HepG2 (cell line): ENCODE results near the gene OPRL1. TPM values are rescaled to one million over a fixed set of nuclear protein-coding genes. Genes with fewer than 3 reads are reported as not detected.

Source experiments
- AGO2 ChIP-seq: fragments of 200-400 bp; formaldehyde crosslinking; optimal IDR thresholded peaks from 2 replicates; pipeline ENCODE3; 2017; ENCODE audit warnings: mild to moderate bottlenecking, low read depth, low read length, moderate library complexity
- NFKBIZ ChIP-seq: IDR thresholded peaks from 2 replicates; pipeline ENCODE4 v1.6.1; 2018; ENCODE audit warnings: missing genetic modification reagents, missing compliant biosample characterization
- NR2F1 ChIP-seq, 2 experiments: fragments of 450-650 bp in 1 of 2; formaldehyde crosslinking in 1 of 2; IDR thresholded peaks; 2 replicates each; pipeline versions ENCODE4 v1.5.0 to v1.6.1; 2016 to 2020; ENCODE audit warnings: mild to moderate bottlenecking in 1 of 2, missing compliant biosample characterization in 1 of 2, missing genetic modification reagents in 1 of 2, moderate library complexity in 1 of 2
- NR2F6 ChIP-seq, 2 experiments: IDR thresholded peaks; 2 replicates each; pipeline ENCODE4 v1.6.1; 2016; ENCODE audit warnings: antibody characterized with exemption in 1 of 2, mild to moderate bottlenecking in 1 of 2
- SRSF1 ChIP-seq: fragments of 200-400 bp; formaldehyde crosslinking; optimal IDR thresholded peaks from 2 replicates; pipeline ENCODE3; 2017; ENCODE audit warnings: mild to moderate bottlenecking, low read depth, low read length, moderate library complexity
- TCF7 ChIP-seq: sonication (generic); IDR thresholded peaks from 2 replicates; pipeline ENCODE4 v1.6.1; 2016; ENCODE audit warnings: antibody characterized with exemption, low read depth
- ZBTB38 ChIP-seq: sonication (generic); formaldehyde crosslinking; IDR thresholded peaks from 2 replicates; pipeline ENCODE4 v1.5.1; 2020; ENCODE audit warnings: mild to moderate bottlenecking, missing genetic modification reagents
- ZBTB42 ChIP-seq: sonication (generic); formaldehyde crosslinking; IDR thresholded peaks from 2 replicates; pipeline ENCODE4 v1.5.0; 2020; ENCODE audit warnings: mild to moderate bottlenecking, missing genetic modification reagents
- ZIK1 ChIP-seq: sonication (generic); formaldehyde crosslinking; IDR thresholded peaks from 2 replicates; pipeline ENCODE4 v1.5.0; 2020; ENCODE audit warnings: mild to moderate bottlenecking, low read depth, missing genetic modification reagents, borderline replicate concordance
- ZNF615 ChIP-seq: sonication (generic); formaldehyde crosslinking; IDR thresholded peaks from 2 replicates; pipeline ENCODE4 v1.5.0; 2020; ENCODE audit warnings: mild to moderate bottlenecking, missing genetic modification reagents, borderline replicate concordance
- ZNF619 ChIP-seq: sonication (generic); formaldehyde crosslinking; IDR thresholded peaks from 2 replicates; pipeline ENCODE4 v1.4.0; 2020; ENCODE audit warnings: mild to moderate bottlenecking, missing genetic modification reagents
- ZNF780A ChIP-seq: sonication (generic); formaldehyde crosslinking; IDR thresholded peaks from 2 replicates; pipeline ENCODE4 v1.8.0; 2022; ENCODE audit warnings: mild to moderate bottlenecking, missing genetic modification reagents, moderate library complexity
- ZNF788 ChIP-seq: sonication (generic); formaldehyde crosslinking; IDR thresholded peaks from 2 replicates; pipeline ENCODE4 v1.5.0; 2020; ENCODE audit warnings: mild to moderate bottlenecking, missing genetic modification reagents, borderline replicate concordance
- polyA plus RNA-seq, 8 experiments: library from polyadenylated mRNA; depleted of rRNA in 3 of 8; stranded (reverse) in 7 of 8; unstranded in 1 of 8; fragments of >200 nt; fragmentation: Illumina TruSeq in 4 of 8; extraction: Trizol in 4 of 8; gene quantifications; 2 replicates each; pipeline versions ENCODE4 v1.2.1 to v1.2.3, GENCODE V29; 2011 to 2016; ENCODE audit warnings: low read depth in 4 of 8, missing spikeins in 1 of 8, mixed read lengths in 1 of 8; ENCODE audit not compliant: insufficient read depth in 1 of 8
- total RNA-seq, 5 experiments: library from RNA; depleted of rRNA; stranded (reverse); fragments of >200 nt; fragmentation: Illumina TruSeq; extraction: Trizol; gene quantifications; 2 replicates each; pipeline ENCODE4 v1.2.3, GENCODE V29; 2016; ENCODE audit warnings: low read depth in 1 of 5
- TF ChIP-seq, protein P1 (sequence below): sonication (generic); formaldehyde crosslinking; IDR thresholded peaks from 2 replicates; pipeline ENCODE4 v1.5.1; 2020; ENCODE audit warnings: mild to moderate bottlenecking, missing genetic modification reagents, moderate library complexity
- TF ChIP-seq, protein P2 (sequence below): sonication (generic); formaldehyde crosslinking; IDR thresholded peaks from 2 replicates; pipeline ENCODE4 v1.5.1; 2020; ENCODE audit warnings: mild to moderate bottlenecking, missing genetic modification reagents, moderate library complexity

OPRL1 gene
- total and polyA plus RNA-seq, 2 of the 13 experiments (the other 11 are each of a cell fraction or from before 2014, with no cell fraction given): 0.35 to 0.71 TPM

DNA sequence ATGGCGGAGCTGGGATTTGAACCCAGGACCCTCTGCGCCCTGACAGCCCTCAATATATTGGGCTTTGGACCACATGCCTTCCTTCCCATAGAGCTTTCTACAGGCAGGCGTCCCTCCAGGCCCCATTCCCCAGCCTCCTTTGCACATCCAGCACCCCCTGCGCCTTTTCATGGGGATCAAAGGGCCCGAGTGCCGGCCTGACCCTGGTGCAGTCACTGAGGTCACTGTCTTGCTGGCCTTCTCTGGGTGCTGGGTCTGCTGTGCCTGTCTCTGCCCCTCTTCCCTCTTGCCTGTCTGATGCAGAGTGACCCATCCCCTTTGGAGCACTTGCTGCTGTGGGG, 1.7 kb downstream of the OPRL1 start (continued):
- TF ChIP-seq ZNF615: 0 out of 2 replicates have a peak, but pooled peaks have one; percentile 52
- TF ChIP-seq ZNF780A: no peak
- no peak for TF ChIP-seq NR2F6 (IDR thresholded peaks at IDR 0.05)
- 0 out of 2 replicates have a peak, but pooled peaks have one; percentile 9 for TF ChIP-seq NR2F6 (CRISPR knock-in tag; IDR thresholded peaks at IDR 0.05)
- TF ChIP-seq SRSF1: peak; percentile 57
- TF ChIP-seq ZIK1 (CRISPR knock-in tag): 0 out of 2 replicates have a peak, but pooled peaks have one; percentile 10
- 0 out of 2 replicates have a peak, but pooled peaks have one; percentile 13 for TF ChIP-seq ZNF619
- TF ChIP-seq ZBTB42 (CRISPR knock-in tag): no peak
- 0 out of 2 replicates have a peak, but pooled peaks have one; percentile 17 for TF ChIP-seq ZNF788 (CRISPR knock-in tag)
- TF ChIP-seq, protein P1, sequence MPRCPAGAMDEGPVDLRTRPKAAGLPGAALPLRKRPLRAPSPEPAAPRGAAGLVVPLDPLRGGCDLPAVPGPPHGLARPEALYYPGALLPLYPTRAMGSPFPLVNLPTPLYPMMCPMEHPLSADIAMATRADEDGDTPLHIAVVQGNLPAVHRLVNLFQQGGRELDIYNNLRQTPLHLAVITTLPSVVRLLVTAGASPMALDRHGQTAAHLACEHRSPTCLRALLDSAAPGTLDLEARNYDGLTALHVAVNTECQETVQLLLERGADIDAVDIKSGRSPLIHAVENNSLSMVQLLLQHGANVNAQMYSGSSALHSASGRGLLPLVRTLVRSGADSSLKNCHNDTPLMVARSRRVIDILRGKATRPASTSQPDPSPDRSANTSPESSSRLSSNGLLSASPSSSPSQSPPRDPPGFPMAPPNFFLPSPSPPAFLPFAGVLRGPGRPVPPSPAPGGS (CRISPR knock-in tag): no peak
- TF ChIP-seq ZBTB38 (CRISPR knock-in tag): 0 out of 2 replicates have a peak, but pooled peaks have one; percentile 0
- peak in 1 of 2 experiments; percentile 10; a peak in 1 of 4 replicates for TF ChIP-seq NR2F1 (CRISPR knock-in tag; IDR thresholded peaks at IDR 0.05)
- TF ChIP-seq, protein P2, sequence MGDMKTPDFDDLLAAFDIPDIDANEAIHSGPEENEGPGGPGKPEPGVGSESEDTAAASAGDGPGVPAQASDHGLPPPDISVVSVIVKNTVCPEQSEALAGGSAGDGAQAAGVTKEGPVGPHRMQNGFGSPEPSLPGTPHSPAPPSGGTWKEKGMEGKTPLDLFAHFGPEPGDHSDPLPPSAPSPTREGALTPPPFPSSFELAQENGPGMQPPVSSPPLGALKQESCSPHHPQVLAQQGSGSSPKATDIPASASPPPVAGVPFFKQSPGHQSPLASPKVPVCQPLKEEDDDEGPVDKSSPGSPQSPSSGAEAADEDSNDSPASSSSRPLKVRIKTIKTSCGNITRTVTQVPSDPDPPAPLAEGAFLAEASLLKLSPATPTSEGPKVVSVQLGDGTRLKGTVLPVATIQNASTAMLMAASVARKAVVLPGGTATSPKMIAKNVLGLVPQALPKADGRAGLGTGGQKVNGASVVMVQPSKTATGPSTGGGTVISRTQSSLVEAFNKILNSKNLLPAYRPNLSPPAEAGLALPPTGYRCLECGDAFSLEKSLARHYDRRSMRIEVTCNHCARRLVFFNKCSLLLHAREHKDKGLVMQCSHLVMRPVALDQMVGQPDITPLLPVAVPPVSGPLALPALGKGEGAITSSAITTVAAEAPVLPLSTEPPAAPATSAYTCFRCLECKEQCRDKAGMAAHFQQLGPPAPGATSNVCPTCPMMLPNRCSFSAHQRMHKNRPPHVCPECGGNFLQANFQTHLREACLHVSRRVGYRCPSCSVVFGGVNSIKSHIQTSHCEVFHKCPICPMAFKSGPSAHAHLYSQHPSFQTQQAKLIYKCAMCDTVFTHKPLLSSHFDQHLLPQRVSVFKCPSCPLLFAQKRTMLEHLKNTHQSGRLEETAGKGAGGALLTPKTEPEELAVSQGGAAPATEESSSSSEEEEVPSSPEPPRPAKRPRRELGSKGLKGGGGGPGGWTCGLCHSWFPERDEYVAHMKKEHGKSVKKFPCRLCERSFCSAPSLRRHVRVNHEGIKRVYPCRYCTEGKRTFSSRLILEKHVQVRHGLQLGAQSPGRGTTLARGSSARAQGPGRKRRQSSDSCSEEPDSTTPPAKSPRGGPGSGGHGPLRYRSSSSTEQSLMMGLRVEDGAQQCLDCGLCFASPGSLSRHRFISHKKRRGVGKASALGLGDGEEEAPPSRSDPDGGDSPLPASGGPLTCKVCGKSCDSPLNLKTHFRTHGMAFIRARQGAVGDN (CRISPR knock-in tag): peak; percentile 21; the same call in 1 of the 2 replicates
- peak; percentile 26 for TF ChIP-seq AGO2
- TF ChIP-seq NFKBIZ (CRISPR knock-in tag): no peak
- TF ChIP-seq TCF7: peak; percentile 65; the same call in 1 of the 2 replicates
